Muscle layer of duodenum (tissue), 2 donors: ENCODE data around the gene ZCCHC24.
A peak's percentile ranks its signal among the peaks of the same experiment; 100 is the strongest.

ENCODE experiments used
- H3K27ac ChIP-seq: one replicate; pipeline ENCODE4 v1.7.0; 2013; ENCODE audit warnings: mild to moderate bottlenecking, low read length
- H3K27me3 ChIP-seq: one replicate; pipeline ENCODE4 v1.7.0; 2013; ENCODE audit warnings: low read depth, mild to moderate bottlenecking, control low read depth, low read length
- H3K36me3 ChIP-seq, 2 donors: one replicate each; pipeline ENCODE4 v1.7.0; 2013; ENCODE audit warnings: low read length in 2 of 2, control low read depth in 1 of 2, mild to moderate bottlenecking in 1 of 2; ENCODE audit not compliant: insufficient read depth in 2 of 2, control insufficient read depth in 1 of 2
- H3K4me1 ChIP-seq, 2 donors: one replicate each; pipeline ENCODE4 v1.7.0; 2013; ENCODE audit warnings: low read length in 2 of 2, mild to moderate bottlenecking in 2 of 2, control low read depth in 1 of 2, moderate library complexity in 1 of 2; ENCODE audit not compliant: insufficient read depth in 2 of 2, control insufficient read depth in 1 of 2
- H3K4me3 ChIP-seq, 2 donors: one replicate each; pipeline ENCODE4 v1.7.0; 2013; ENCODE audit warnings: low read length in 2 of 2, low read depth in 1 of 2, mild to moderate bottlenecking in 1 of 2
- H3K9me3 ChIP-seq, 2 donors: one replicate each; pipeline ENCODE4 v1.7.0; 2013; ENCODE audit warnings: low read length in 2 of 2, control low read depth in 1 of 2, mild to moderate bottlenecking in 1 of 2; ENCODE audit not compliant: control insufficient read depth in 1 of 2
- donor health status: healthy.

The ZCCHC24 gene

GRCh38 chr10:79435271-79436065 is 10.0 kb downstream of the ZCCHC24 start:
- peak overlapping the region; percentile 88 for H3K27ac ChIP-seq
- peaks cover 51 to 95% of the 10 kb centered on the region in 2 donors for H3K4me1 ChIP-seq
- H3K9me3 ChIP-seq: no peaks in the 10 kb centered on the region
- H3K27me3 ChIP-seq: no peaks in the 10 kb centered on the region
- H3K4me3 ChIP-seq: peak overlapping the region; percentile 21 to 41
- peaks cover 5 to 25% of the 10 kb centered on the region in 2 donors for H3K36me3 ChIP-seq

GRCh38 chr10:79434821-79435251 is 10.6 kb downstream of the ZCCHC24 start:
- Histone ChIP-seq H3K9me3 (no peaks in the 10 kb centered on the region), H3K27me3 (no peaks in the 10 kb centered on the region), H3K36me3 (peaks cover 11 to 19% of the 10 kb centered on the region in 2 donors), H3K4me3 (no peak overlapping the region), H3K4me1 (peaks cover 45 to 95% of the 10 kb centered on the region in 2 donors), H3K27ac (peak overlapping the region; percentile 88)

DNA sequence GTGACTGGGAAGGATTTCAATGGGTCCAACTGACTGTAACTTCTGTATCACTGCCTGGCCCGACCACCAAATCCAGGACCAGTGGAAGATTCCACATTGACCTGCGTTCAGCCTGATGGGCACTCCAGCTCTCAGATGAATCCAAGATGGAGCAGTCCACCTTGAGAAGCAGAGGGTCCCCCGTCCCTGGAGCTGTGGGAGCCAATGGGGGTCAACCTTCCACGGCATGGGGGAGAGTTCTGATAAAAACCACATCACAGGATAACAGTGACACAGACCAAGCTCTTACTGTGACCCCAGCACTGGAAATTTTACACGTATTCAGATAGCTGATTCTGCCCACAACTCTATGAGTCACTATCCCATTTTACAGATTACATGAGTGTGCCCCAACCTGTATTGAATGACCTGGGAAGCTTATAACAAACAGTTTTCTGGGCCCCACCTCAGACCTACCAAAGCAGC is 11.2 kb downstream of the ZCCHC24 start:
- H3K4me1 ChIP-seq: peaks cover 44 to 91% of the 10 kb centered on the region in 2 donors

GRCh38 chr10:79433324-79434222 is 11.9 kb downstream of the ZCCHC24 start:
- peaks cover 11 to 12% of the 10 kb centered on the region in 2 donors for H3K36me3 ChIP-seq
- H3K27ac ChIP-seq: peak overlapping the region; percentile 77
- H3K4me1 ChIP-seq: peaks cover 37 to 84% of the 10 kb centered on the region in 2 donors
- H3K9me3 ChIP-seq: no peaks in the 10 kb centered on the region
- no peak overlapping the region for H3K4me3 ChIP-seq
- H3K27me3 ChIP-seq: no peaks in the 10 kb centered on the region

More for the DNA sequence above, 11.2 kb downstream of the ZCCHC24 start:
- no peak overlapping the region for H3K4me3 ChIP-seq
- H3K27ac ChIP-seq: peak overlapping the region; percentile 77
- no peaks in the 10 kb centered on the region for H3K27me3 ChIP-seq
- H3K9me3 ChIP-seq: no peaks in the 10 kb centered on the region
- peaks cover 12 to 16% of the 10 kb centered on the region in 2 donors for H3K36me3 ChIP-seq

DNA sequence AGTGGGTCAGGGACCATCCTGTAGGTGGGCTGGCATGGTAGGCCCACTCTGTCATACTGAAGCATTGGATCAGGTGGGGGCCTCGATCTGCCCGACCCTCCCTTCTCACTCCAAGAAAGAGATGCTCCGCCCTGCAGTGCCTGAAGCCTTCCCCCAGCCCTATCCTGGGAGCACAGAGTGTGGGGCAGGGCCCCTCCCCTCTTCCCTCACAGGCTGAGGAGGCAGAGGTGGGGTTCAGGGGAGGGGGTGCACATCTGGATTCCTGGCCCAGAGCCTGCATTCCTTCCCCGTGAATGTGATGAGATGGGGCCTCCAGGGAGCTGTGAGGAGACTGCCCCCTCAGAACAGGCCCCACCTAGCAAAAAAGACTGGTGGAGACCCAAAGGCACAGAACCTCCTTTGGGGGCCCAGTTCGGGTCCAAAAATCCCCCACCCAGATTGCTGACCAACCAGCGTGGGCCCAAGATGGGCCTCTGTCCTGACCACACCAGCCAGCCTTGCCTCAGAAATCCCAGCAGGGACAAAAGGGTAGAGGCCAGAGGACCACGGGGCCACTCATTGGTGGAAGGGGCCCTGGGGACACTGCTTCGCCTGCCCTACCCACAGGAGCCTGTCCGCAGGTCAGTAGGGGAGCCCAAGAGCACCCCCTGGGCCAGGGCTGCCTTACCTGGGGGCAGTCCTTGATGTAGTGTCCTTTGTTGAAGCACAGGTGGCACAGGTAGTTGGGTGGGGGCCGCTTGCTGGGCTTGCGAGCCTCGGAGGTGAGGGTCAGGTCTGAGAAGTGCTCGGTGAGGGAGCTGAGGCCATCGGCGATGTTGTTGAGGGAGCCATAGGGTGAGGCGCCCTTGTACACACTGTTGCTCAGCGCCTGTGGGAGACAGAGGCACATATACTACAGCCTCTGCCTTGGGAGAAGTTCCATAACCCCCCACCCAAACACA is 13.3 kb downstream of the ZCCHC24 start:
- H3K9me3 ChIP-seq: no peaks in the 10 kb centered on the region
- H3K27ac ChIP-seq: peak overlapping the region; percentile 77
- no peak overlapping the region for H3K4me3 ChIP-seq
- no peaks in the 10 kb centered on the region for H3K27me3 ChIP-seq
- peaks cover 11 to 12% of the 10 kb centered on the region in 2 donors for H3K36me3 ChIP-seq
- H3K4me1 ChIP-seq: peaks cover 25 to 70% of the 10 kb centered on the region in 2 donors

GRCh38 chr10:79431428-79431827 is 14.0 kb downstream of the ZCCHC24 start:
- Histone ChIP-seq H3K36me3 (peaks cover 11 to 12% of the 10 kb centered on the region in 2 donors), H3K4me1 (peaks cover 20 to 63% of the 10 kb centered on the region in 2 donors), H3K27me3 (no peaks in the 10 kb centered on the region), H3K27ac (no peak overlapping the region), H3K9me3 (no peaks in the 10 kb centered on the region), H3K4me3 (no peak overlapping the region)

DNA sequence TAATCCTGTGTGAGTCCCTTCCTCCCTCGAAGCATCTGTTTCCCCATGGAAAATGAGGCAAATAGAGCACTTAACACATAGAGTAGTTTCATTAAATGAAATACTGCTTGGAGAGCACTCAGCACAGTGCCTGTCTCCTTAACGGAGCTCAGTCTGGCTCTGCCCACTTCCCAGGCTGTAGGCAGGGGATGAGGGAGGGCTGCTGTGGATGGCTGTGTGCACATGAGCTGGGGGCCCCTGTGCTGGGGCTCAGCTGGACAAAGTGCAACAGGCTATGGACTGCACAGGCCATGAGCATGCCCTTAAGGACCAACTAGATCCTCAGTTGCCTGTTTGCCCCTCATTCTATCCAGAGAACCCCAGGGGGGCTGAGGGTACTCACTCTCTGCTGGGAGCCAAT is 14.5 kb downstream of the ZCCHC24 start:
- no peak overlapping the region for H3K4me3 ChIP-seq
- H3K4me1 ChIP-seq: peaks cover 19 to 58% of the 10 kb centered on the region in 2 donors
- H3K27ac ChIP-seq: no peak overlapping the region
- H3K9me3 ChIP-seq: no peaks in the 10 kb centered on the region
- no peaks in the 10 kb centered on the region for H3K27me3 ChIP-seq
- H3K36me3 ChIP-seq: peaks cover 12% of the 10 kb centered on the region in 2 donors

- Histone ChIP-seq H3K27ac (no peak overlapping the region), H3K36me3 (peaks cover 17% of the 10 kb centered on the region in 2 donors), H3K4me3 (no peak overlapping the region), H3K9me3 (no peaks in the 10 kb centered on the region), H3K4me1 (peaks cover 14 to 53% of the 10 kb centered on the region in 2 donors), H3K27me3 (no peaks in the 10 kb centered on the region)
Measured at GRCh38 chr10:79430325-79430905, 15.0 kb downstream of the ZCCHC24 start.

GRCh38 chr10:79429751-79430150 is 15.7 kb downstream of the ZCCHC24 start:
- H3K36me3 ChIP-seq: peaks cover 17 to 20% of the 10 kb centered on the region in 2 donors
- peaks cover 20 to 56% of the 10 kb centered on the region in 2 donors for H3K4me1 ChIP-seq
- H3K4me3 ChIP-seq: no peak overlapping the region
- H3K27me3 ChIP-seq: no peaks in the 10 kb centered on the region
- no peaks in the 10 kb centered on the region for H3K9me3 ChIP-seq
- no peak overlapping the region for H3K27ac ChIP-seq

DNA sequence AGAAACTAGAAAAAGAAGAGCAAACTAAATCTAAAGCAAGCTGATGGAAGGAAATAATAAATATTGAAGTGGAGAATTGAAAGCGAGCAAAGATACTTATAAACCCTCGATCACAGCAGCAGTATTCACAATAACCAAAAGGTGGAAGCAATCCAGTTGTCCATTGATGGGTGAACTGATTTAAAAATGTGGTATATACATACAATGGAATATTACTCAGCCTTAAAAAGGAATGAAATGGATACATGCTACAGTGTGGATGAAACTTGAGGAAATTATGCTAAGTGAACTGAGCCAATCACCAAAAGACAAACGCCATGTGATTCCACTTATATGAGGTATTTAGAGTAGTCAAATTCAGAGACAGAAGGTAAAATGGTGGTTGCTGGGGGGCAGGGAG is 17.5 kb downstream of the ZCCHC24 start:
- H3K4me3 ChIP-seq: no peak overlapping the region
- H3K27ac ChIP-seq: no peak overlapping the region
- H3K9me3 ChIP-seq: no peaks in the 10 kb centered on the region
- H3K27me3 ChIP-seq: no peaks in the 10 kb centered on the region
- peaks cover 21 to 50% of the 10 kb centered on the region in 2 donors for H3K4me1 ChIP-seq
- peaks cover 17 to 21% of the 10 kb centered on the region in 2 donors for H3K36me3 ChIP-seq
